Measurements from ENCODE around the gene KRT80.

Gene KRT80

DNA sequence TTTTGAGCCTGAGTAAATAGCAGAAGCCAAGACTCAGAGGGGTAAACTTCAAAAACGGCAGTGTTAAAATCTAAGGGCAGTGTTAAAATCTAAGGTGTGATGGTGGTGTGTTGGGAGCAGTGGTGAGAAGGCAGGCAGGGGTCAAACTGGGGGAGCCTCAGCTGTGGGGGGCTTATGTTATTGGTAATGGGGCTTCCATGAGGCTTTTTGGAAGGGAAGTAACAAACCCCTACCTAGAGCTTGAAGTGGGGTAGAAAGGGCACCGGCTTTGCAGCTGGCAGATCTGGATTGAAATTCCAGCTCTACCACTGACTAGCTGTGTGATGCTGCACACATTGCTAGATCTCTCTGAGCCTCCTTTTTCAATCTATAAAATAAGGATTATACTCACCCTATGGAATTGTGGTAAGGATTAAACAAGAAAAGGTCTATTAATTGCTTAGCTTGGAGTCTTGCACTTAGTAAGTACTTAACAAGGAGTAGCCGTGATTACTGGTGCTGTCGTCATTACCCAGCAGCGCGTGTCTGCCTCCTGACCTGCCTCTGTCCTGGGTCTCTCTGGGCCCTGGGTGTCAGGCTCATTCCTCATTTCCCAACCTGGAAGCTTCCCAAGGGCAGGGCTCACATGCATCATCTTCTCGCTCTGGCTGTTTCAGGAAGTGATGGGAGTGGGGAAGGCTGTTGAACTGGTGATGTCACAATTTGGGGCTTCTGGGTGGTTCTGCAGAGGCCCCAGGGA is 18.5 kb upstream of the KRT80 start:
- no peak for DNase-seq

DNA sequence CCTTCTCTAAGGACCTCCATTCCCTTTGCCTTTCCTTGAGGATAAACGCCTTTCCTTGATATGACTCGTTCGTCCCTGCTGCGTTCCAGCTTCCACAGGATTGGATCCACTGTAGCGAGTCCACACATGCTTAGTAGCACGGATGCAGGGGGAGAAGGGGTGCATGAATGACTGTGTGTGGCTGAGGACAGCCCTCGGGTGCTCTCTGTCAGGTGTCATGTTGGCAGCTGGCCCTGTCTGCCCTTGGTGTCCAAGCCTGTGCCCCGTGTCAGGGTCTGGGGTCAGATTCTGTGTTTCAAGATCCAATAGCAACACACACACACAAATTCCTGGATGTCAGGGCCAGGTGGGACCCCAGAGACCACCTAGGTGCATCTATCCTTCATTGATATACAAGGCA is 17.5 kb upstream of the KRT80 start:
- DNase-seq, result peak; percentile 1

DNA sequence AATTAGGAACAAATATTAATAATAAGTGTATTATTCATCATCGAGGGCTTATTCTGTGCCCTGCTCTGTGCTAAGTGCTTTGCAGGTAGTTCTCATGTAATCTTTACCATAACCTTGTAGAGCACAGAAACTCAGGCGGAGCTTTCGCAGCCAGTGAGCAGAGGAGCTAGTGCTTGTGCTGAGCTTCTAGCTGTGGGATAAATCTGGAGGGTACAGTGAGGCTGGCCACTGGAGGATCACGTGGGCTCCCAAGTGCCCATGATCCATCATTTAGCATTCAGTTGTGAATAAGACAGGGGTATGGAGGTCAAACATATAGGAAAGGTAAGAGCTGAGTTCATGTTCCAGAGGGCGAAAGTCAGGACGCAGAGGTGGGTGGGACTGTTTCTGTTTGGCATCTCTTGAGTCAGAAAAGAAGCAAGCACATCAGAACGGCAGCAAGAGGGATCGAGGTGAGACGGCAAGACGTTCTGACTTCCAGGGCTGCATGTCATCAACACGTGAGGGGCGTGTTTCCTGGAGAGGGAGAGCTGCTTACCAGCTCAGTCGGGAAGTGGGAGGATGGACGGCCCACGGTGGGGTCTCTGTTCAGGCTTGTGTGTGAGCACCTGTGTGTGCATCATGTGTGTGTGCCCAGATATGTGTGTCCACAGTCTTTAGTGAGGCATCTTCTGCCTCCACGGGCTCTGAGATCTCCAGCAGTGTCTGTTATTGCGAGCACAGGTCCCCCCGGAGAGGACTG is 16.8 kb upstream of the KRT80 start:
- peak; percentile 8 for DNase-seq

DNA sequence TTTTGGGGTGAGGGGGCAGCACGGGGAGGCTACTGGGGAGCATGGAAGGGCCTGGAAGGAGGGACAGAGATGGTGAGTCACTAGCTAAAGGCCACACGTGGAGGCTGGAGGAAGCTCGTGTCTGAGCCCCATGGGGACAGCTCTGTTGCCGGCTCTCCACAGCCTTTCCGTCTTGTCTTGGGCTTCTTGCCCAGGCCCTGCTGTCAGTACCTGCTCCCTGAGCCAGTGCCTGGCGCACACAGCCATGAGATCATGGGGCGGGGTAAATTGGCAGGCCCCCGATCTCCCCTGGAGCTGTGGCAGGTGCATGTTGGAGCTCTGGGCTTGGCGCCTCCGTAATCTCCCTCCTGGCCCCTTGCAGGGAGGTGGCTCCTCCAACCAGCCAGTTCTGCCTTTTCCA is 16.1 kb upstream of the KRT80 start:
- DNase-seq, result peak; percentile 5

DNA sequence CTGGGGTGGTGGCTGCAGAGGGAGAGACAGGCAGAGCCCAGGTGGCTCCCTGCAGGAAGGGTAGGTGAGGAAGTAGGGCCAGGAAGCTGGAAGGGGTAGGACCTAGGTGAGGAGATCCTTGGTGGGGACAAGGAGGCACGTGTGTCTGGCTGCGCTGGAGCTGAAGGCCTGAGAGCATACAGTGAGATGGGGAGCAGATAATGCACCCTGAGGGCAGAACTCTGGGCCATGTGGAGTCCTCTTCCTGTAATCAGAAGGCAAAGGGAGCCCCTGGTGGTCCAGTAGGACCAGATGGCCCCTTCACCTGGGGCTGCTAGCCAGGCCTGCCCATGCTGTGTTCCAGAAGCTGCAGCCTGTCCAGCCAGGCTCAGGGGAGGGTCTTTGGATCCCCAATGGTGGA is 15.3 kb upstream of the KRT80 start:
- no peak for DNase-seq

DNA sequence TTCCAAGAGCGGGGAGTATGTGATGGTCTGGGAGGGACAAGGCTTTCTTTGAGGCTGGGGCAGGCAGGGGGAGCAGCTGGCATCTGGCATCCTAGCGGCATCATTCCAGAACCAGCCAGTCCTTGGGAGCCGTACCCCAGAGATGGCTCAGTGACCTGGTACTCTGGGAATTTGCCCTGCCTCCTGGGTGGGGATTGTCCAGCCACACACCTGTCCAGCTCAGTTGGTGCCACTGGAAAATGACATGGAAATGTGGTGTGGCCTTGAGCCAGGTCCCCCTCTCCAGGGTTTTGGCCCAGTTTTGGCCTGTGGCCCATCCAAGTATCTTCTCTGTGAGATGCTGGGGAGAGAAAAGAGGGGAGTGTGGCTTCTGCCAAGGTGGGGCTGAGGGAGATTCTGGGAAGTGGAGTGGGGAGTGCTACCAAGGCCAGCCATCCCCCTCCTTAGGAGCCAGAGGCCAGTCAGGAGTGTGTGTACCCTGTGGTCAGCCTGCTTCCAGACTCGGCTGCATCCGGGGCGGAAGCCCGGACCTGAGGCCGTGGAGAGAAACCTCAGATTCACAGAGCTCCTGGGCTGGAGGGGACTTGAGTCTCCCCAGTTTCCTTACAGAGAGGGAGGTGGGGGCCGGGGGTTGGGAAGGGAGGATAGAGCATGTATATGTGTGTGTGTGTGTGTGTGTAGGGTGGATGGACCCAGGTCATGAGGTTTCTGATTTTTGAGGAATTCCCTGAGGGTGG is 14.7 kb upstream of the KRT80 start:
- no peak for DNase-seq

DNA sequence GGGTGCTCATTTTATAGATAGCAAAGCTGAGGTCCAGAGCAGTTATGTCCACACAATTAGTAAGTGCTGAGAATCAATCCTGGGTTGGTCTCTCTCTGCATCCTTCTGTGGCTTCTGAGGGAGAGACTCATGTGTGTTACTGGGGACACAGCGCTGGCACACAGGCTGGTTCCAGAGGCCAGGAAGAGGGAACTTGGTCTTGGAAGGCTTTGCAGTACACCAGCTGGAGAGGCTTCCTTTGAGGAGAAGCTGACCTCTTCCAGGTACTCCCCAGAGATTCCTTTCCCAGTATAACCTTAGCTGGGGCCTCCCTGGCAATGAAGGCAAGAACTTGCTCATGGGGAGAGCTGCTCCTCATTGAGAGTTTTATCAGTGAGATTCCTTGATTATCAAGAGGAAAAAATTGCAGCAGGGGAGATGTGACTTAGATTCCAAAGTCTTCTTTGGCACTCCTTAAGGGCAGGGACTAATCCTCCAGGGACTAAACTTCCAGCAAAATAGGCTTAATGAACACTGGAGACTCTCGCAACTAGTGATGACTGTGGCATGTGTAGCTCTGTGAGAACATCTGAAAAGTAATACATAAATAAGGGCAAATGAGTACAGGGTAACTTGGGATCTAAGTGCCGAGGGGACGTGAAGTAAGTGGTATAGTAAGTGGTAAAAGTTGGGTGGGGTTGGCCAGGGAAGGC is 13.9 kb upstream of the KRT80 start:
- DNase-seq, result no peak

DNA sequence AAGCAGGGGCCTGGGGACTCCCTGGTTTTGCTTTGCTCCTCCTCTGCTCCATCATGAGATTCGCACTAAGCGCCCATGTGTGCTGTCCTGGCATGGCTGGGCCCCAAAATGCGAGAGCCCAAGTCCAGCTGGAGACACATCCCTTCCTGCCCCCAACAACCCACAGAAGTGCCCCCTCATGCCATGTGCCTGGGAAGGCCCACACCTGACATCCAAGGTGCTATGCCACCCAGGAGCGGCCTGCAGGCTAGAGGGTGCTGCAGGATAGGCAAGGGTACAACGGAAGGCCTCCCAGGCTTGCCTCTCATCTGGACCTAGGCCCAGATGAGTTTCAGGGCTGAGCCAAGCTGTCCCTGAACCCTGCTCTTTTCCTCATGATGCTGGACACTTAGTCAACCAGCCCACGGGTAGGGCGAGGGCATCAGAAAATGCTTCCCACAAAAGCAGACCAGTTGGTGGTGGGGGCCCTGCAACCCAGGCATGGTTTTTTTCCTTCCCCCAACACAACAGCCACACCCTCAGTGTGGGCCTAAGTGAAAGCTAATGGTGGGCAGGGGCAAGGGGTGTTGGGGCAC is 13.2 kb upstream of the KRT80 start:
- peak; percentile 4 for DNase-seq

DNA sequence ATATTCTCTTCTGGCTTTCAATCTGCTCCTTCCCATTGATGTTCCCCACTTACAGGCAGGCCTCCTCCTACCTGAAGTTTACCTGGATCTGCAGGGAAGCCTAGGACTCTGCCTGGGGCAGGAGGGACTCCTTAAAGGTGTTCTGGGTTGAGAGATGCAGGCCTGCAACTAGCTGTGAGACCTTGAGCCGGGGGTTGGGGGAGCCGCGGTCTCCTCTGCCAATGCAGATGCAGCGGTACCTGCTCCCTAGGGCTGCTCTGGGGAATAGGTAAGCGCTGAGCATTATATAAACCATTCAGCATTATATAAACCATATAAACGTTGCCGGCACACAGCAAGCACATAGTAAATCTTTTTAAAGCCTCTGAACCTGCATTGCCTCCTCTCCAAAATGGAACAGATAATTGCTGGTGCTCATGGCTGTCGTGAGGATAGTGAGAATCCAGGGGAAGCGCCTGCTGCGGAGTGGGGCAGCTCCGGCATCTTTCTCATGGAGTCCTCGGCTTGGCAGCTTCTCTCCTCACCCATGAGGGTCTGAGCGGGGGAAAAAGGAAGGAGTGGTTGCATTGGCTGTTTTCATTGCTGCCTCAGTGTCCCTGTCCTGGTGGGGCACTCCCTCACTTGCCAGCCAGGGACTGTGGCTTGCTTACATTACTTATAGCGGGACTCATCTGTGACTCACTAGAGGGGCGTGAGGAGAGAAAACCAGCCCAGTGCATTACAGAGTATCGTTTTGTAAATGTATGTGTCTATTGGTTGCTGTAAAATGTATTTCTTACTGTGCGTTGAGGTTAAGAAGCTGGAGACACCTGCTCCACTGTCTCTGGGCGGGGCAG is 12.5 kb upstream of the KRT80 start:
- no peak for DNase-seq

DNA sequence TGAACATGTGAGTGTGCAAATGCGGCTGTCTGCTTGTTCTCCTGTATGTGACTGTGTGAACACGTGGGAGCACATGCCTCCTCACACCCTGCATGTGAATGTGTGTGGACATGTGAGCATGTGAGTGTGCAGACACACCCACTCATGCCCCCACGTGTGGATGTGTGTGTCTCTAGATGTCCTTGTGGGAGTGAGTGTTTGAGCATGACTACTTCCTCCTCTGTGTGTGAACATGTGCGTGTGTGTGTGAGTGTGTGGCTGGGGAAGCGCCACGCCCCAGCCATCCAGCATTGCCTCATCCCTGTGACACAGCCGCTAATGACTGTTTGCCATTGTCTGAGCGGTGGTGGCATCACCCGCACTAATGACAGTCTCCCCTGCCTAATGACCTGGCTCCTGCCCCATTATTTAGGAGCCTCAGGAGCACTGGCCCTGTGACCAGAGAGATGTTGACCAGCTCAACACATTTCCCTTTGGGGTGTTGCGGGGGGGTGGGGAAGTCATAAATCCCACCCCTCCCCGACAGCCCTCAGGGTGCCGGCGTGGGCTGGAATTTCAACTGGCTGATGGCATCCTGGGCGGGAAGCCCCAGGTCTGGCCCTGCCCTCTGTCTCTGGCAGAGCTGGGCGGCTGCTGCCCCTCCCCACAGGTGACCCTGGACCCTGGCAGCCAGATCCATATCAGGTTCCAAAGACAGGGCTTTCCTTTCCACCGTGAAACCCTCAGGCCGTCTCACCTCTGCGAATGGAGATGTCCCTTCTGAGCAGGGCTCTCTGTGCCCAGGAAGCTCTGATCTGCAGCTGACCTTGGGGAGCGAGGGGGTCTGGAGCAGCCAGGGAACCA is 11.5 kb upstream of the KRT80 start:
- DNase-seq, result no peak

DNA sequence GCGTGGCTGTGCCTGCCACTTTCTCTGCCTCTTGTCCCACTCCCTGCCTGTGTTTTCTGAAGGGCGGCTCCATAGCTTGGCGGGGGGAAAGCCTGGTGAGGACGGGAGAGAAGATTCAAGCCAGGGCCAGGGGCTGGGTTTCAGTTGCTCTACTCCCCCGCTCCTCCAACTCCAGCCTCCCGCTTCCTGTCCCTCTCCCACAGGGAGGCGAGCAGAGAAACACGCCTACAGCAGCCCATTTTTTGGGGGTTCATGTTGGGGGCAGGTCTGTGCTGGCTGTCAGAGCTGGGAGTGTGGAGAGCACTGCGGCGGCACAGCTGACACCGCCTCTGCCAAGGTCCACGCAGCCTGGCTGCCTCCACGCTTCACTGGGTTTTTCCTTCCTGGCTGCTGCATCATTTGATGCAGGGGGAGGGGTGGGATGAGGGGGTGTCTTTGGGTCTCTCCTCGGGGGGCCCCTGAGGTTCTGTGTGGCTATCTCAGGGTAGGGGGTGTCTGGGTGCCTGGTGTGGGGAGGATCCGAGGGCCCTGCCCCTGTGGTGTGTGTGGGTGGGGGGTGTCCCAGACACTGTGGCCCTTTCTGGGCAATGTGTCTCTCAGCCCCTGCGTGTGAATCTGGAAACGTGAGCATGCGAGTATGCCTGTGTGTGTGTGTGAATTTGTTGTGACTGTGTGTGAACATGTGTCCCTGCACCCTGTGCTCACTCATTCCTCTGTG is 10.7 kb upstream of the KRT80 start:
- no peak for DNase-seq

DNA sequence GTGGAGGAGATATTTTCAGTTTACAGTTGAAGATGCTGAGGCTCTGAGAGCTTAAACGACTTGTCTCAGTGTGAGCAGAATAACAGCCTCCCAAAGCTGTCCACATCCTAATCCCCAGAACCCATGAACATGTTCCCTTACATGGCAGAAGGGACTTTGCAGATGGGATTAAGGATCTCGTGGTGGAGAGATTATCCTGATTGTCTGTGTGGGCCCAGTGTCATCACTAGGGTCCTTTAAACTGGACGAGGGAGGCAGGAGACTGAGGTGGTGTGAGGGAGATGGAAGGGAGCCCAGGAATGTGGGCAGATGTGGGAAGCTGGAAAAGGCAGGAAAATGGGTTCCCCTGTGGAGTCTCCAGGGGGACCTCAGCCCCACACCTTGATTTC is 9.6 kb upstream of the KRT80 start:
- no peak for DNase-seq

DNA sequence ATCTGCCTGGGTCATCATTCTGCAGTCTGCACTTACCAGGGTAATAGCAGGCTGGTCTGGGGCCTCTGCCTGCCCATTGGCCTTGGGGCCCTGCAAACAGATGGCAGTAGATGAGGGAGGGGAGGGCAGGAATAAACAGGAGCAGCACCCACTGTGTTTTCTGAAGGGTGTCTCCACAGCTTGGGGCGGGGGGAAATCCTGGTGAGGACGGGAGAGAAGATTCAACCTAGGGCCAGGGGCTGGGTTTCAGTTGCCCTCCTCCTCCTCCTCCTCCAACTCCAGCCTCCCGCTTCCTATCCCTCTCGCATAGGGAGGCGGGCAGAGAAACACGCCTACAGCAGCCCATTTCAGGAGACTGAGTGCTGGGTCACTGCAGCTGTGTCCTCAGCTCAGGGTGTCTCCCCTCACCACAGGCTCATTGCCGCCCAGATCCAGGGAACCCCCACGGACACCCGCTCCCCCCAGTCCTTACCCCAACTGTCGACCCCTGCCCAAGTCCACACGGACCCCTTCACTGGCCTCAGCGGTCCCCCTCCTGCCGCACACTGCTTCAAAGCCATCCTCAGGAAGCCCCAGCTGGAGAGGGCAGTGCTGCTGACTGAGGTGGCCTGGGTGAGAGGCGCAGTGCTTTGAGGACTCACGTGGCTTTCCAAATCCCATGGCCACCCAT is 9.1 kb upstream of the KRT80 start:
- no peak for DNase-seq

DNA sequence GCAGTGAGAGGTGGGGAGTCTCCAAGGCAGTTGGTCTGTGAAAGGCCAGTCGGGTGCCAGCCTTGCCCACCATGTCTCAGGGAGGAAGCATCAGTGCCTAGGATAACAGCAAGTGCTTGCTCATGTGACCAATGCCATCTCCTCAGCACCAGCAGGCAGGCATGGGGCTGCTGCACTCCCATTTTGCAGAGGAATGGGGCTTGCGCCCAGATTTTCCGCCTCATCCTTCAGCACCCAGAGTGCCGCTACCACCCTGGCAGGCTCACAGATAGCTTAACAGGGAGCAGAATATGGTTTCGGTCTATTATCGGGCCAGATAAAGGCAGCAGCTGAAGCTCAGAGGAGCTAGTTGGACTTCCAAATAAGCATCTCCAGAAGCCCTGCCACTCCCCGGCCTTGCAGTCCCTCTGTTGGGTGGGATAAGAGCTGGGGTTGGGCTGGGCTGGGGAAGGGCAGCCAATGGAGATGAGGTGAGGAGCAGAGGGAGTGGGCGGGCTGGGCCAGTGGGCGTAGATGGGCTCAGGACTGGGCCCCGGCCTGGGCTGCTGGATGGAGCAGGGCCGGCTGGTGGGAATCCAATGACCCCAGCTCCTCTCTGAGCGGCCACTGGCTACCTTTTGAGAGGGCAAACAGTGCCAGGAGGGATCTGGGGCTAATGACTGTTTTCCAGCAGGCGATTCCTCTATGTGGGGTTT is 8.4 kb upstream of the KRT80 start:
- DNase-seq, result no peak

DNA sequence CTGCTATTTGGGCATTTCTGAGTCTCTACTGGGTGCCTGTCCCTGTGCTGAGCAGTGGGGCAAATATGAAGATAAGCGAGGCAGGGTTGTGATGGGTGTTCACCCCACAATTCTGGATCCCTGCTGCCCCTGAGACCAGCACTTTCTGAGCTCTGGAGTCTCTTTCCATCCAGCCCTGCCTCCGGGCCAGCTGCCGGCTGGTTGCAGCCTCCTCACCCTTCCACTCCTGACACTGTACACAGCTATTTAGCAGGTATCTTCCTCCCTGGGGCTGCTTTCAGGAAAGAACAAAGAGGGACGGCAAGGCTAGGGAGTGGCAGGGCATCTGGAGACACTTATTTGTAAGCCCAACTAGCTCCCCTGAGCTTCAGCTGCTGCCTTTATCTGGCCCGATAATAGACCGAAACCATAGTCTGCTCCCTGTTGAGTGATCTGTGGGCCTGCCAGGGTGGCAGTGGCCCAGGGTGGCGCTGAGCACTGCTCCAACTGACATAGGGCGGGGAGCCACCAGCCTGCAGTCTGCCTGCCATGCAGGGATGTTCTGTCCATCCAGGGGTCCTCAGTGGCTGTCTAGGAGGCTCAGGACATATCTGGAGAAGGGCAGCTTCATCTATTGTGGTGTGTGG is 7.6 kb upstream of the KRT80 start:
- no peak for DNase-seq

DNA sequence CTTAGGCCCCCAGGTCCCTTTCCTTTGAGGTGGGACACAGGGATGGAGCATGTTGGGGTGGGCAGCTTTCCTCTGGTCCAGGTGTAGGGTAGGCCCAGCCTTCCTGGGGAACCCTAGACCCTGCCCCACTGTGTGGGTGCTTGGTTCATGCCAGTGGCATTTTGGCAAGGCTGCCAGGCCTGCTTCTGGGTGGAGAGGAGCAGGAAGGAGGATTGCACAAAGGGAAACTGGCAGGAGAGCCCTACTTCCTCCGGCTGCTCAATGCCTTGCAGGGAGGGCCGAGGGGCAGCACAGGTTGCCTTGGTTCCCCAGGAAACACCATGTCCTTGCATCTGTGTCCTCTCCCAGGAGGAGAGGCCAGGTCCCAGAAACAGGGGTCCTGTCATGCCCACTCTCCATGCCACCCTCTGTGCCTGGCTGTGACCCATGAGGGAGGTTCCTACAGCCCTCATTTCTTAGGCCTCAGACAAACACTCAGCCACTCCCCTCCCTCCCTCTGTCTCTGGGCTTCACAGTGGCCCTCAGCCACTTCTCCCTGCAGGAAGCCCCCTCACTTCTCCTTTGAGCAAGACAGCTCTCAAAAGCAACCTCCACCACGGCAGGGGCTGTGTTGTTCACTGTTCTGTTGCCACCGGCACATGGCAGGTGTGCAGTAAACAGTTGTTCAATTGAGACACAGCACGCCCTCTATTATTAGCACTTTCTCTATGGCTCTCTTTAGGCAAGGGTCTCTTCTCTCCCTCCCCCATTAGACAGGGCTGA is 6.8 kb upstream of the KRT80 start:
- no peak for DNase-seq

DNA sequence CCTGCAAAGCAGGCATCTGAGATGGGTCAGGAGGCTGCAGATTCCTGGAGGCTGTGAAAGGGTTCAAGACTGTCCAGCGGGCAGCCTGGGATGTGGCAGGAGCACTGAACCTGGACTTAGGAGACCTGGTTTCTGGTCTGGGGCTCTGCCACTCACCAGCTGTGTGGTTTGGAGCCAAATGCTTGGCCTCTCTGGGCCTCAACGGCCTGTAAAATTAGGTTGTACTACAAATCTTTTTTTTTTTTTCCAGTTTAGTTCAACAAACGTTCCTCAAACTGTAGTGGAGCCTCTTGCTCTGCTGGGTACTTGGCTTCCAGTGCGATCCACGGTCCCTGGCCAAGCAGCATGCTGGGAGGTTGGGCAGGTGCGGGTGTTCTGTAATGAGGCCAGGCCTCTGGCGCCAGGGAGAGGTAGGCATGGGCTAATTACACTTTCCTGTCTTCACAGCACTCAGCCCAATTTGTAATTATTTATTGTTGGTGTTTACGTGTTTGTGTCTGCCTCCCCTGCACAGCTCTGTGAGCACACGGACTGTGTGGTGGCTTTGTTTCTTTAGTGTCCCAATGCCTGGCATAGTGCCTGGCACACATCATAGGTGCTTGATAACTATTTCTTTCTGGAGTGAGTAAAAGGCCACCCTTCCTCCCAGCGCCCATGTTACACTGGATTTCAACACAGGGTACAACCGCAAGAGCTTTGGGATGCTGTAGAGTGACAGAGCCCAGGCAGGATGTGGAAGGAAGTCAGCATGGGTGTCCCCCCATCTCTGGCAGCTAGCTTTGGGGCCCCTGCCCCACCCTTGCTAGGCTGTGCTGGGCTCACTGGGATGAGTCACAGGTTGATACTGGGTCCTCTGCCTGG is 5.8 kb upstream of the KRT80 start:
- DNase-seq, result no peak
